ENCODE data around the gene DIAPH2.

Gene DIAPH2

GRCh38 chrX:97315939-97316338 lies 631.3 kb downstream of the DIAPH2 start:
- DNase-seq: no peak

- DNase-seq: no peak
These were observed 635.7 kb downstream of the DIAPH2 start for GRCh38 chrX:97320305-97320704.

GRCh38 chrX:97322401-97322800 lies 637.8 kb downstream of the DIAPH2 start:
- DNase-seq: no peak

- no peak for DNase-seq
These were observed 641.8 kb downstream of the DIAPH2 start for GRCh38 chrX:97326456-97326855.

GRCh38 chrX:97328853-97329390 lies 644.3 kb downstream of the DIAPH2 start:
- DNase-seq: no peak

GRCh38 chrX:97330151-97330550 lies 645.5 kb downstream of the DIAPH2 start:
- DNase-seq: no peak

GRCh38 chrX:97332963-97333362 lies 648.3 kb downstream of the DIAPH2 start:
- DNase-seq: no peak

- no peak for DNase-seq
These were observed 650.2 kb downstream of the DIAPH2 start for GRCh38 chrX:97334850-97335249.

GRCh38 chrX:97344724-97345123 lies 660.1 kb downstream of the DIAPH2 start:
- DNase-seq: no peak

GRCh38 chrX:97358941-97359340 lies 674.3 kb downstream of the DIAPH2 start:
- no peak for DNase-seq

GRCh38 chrX:97363843-97364242 lies 679.2 kb downstream of the DIAPH2 start:
- no peak for DNase-seq

GRCh38 chrX:97366237-97366636 lies 681.6 kb downstream of the DIAPH2 start:
- no peak for DNase-seq

GRCh38 chrX:97367125-97367524 lies 682.5 kb downstream of the DIAPH2 start:
- no peak for DNase-seq

- DNase-seq: no peak
These were observed 685.3 kb downstream of the DIAPH2 start for GRCh38 chrX:97369947-97370346.

GRCh38 chrX:97372001-97372766 lies 687.5 kb downstream of the DIAPH2 start:
- DNase-seq: no peak

- no peak for DNase-seq
These were observed 689.6 kb downstream of the DIAPH2 start for GRCh38 chrX:97374266-97374665.

GRCh38 chrX:97380200-97380599 lies 695.6 kb downstream of the DIAPH2 start:
- no peak for DNase-seq

GRCh38 chrX:97384685-97385084 lies 700.0 kb downstream of the DIAPH2 start:
- DNase-seq: no peak

GRCh38 chrX:97387004-97387403 lies 702.4 kb downstream of the DIAPH2 start:
- no peak for DNase-seq

GRCh38 chrX:97389761-97390192 lies 705.1 kb downstream of the DIAPH2 start:
- DNase-seq: no peak

GRCh38 chrX:97397371-97397770 lies 712.7 kb downstream of the DIAPH2 start:
- no peak for DNase-seq

- DNase-seq: no peak
These were observed 713.4 kb downstream of the DIAPH2 start for GRCh38 chrX:97398030-97398551.

GRCh38 chrX:97399400-97399799 lies 714.8 kb downstream of the DIAPH2 start:
- DNase-seq: no peak

GRCh38 chrX:97400492-97400891 lies 715.9 kb downstream of the DIAPH2 start:
- no peak for DNase-seq

GRCh38 chrX:97401154-97401553 lies 716.5 kb downstream of the DIAPH2 start:
- DNase-seq: no peak

Measured in activated gamma-delta T cell (primary cell).